ENCODE data around the gene EP400. TPM values are rescaled to one million over a fixed set of nuclear protein-coding genes. Genes with fewer than 3 reads are reported as not detected.

Gene EP400
- total and polyA plus RNA-seq, 2 of the 8 experiments (the other 6 are each of a cell fraction or from before 2014, with no cell fraction given): 13.1 to 69.7 TPM

DNA sequence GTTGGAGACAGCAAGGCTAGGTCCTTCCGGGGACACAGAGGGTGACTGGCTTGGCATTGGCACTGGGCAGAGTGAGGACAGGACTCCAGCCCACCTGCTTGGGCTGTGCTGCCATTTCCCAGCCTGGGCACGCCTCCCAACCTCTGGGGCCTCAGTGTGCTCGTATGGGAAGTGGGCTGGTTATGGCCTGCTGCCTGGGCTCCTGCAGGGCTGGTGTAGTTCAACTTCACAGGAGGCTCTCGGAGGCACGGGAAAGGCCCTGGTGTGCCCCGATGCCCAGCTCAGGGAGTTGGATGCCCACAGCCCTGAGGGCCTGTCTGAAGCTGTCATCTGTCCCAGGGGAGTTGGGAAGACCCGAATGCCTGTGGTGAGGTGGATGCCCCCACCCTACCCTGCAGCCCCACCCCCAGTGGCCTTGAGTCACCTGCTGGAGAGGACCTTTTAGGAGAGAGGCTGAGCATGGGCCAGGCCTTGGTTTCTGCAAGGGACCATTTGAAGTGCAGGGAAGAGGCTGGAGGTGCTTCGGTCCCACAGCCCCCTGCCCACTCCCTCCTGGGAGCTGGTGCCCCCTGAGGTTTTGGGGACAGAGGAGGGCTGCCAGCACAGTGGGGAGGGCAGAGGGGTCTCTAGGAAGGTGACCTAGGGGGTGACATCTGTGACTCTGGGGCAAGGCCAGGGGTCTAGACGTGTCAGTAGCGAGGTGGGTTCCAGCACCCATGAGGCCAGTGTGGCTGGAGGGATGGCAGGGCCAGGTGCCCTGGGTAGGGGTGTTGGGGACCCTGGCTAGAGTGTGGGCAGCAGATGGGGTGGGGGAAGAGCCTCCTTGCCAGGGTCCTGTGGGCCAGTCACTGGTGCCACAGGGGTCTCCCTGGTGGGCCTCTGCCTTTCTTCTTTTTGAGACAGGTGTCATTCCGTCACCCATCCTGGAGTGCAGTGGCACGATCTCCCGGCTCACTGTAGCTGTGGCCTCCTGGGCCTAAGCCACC, 46.2 kb upstream of the EP400 start:
- Histone ChIP-seq H2BK20ac (ENCODE audit: low read length) (no peak overlapping the region), H2BK5ac (ENCODE audit: low read depth, low read length) (peak overlapping the region; percentile 66; the same call in 1 of the 2 replicates), H4K8ac (ENCODE audit: extremely low read depth, insufficient read depth, low read length) (no peak overlapping the region), H3K27me3 (replicated peaks in 1 of 4; ENCODE audit: control insufficient read depth in 3 of 4, extremely low read depth in 1 of 4, insufficient read depth in 3 of 4, low read length in 3 of 4) (no peaks in the 10 kb centered on the region), H4K20me1 (replicated peaks in 1 of 2; ENCODE audit: control insufficient read depth in 1 of 2, insufficient read depth in 2 of 2, low read length in 2 of 2) (peaks cover 10 to 17% of the 10 kb centered on the region in 2 experiments), H2AK5ac (ENCODE audit: low read depth, low read length) (no peak overlapping the region), H3K18ac (ENCODE audit: extremely low read depth, low read length) (no peak overlapping the region), H2BK15ac (ENCODE audit: low read length) (no peak overlapping the region), H3K4me2 (ENCODE audit: insufficient read depth in 1 of 2, low read depth in 2 of 2, low read length in 2 of 2) (no peak overlapping the region), H2BK120ac (replicated peaks; ENCODE audit: low read depth, low read length) (no peak overlapping the region), H2BK12ac (ENCODE audit: low read depth, low read length) (no peak overlapping the region), H3K79me1 (ENCODE audit: low read depth, low read length) (peaks cover 13% of the 10 kb centered on the region), H3K4me3 (ENCODE audit: extremely low read depth in 1 of 4, insufficient read depth in 2 of 4, low read depth in 3 of 4, low read length in 4 of 4) (no peak overlapping the region), H3K4me1 (replicated peaks in 1 of 4; ENCODE audit: control insufficient read depth in 3 of 4, insufficient read depth in 4 of 4, low read length in 3 of 4) (peaks cover 0 to 2% (median 0%) of the 10 kb centered on the region in 4 experiments; a peak in 2 of 7 replicates), H3K23me2 (ENCODE audit: low read depth, low read length) (no peaks in the 10 kb centered on the region), H3K56ac (replicated peaks; ENCODE audit: insufficient read length, low read depth, low read length) (no peak overlapping the region), H3K14ac (ENCODE audit: insufficient read length) (no peak overlapping the region), H3K27ac (ENCODE audit: low read depth, low read length) (no peak overlapping the region), H2AFZ (ENCODE audit: low read length) (no peak overlapping the region), H4K91ac (replicated peaks; ENCODE audit: insufficient read length, low read length) (no peak overlapping the region), H3K23ac (ENCODE audit: insufficient read length) (no peak overlapping the region), H3K4ac (replicated peaks; ENCODE audit: insufficient read length, low read depth, low read length) (no peak overlapping the region), H3K36me3 (ENCODE audit: control insufficient read depth in 2 of 4, insufficient read depth in 4 of 4, low read length in 3 of 4) (peaks cover 0 to 7% (median 0%) of the 10 kb centered on the region in 4 experiments; a peak in 2 of 8 replicates), H4K5ac (ENCODE audit: insufficient read length, low read depth, low read length) (no peak overlapping the region), H3K9ac (replicated peaks in 1 of 4; ENCODE audit: extremely low read depth in 1 of 4, low read depth in 3 of 4, low read length in 3 of 4) (no peak overlapping the region), H3K79me2 (ENCODE audit: control insufficient read depth in 1 of 2, insufficient read depth in 2 of 2, low read length in 2 of 2) (peaks cover 0 to 38% of the 10 kb centered on the region in 2 experiments; a peak in 1 of 4 replicates), H3K9me3 (ENCODE audit: insufficient read depth in 2 of 2, low read depth in 1 of 2, low read length in 1 of 2) (no peaks in the 10 kb centered on the region)
- WGBS, 2 experiments (ENCODE audit: extremely low coverage in 1 of 2, insufficient coverage in 1 of 2, insufficient read length in 1 of 2, insufficient replicate concordance in 2 of 2, low coverage in 1 of 2, low lambda C conversion rate in 2 of 2, missing lambda C conversion rate in 1 of 2): 93% methylated on average over 13 of the region's 13 CpGs; no CpG with 5 or more reads in 1 of the 2 experiments
- FAIRE-seq: no peak
- ChIA-PET POLR2A (ENCODE audit: partially characterized antibody) (interaction anchor here (0.9 to 1.9 kb wide), 4 partner anchors 8 to 1024 kb away, joined by 3 to 7 read pairs (median 4); partner anchors contain the start of gene PUS1), CTCF (ENCODE audit: partially characterized antibody) (interaction anchor here (0.9 to 1.3 kb wide), 2 partner anchors 9 to 268 kb away, joined by 4 to 6 read pairs; no protein-coding TSS in a partner anchor)
- DNase-seq (ENCODE audit: low read depth in 1 of 2, low spot score in 2 of 2): no peak
- TF ChIP-seq SP2 (IDR thresholded peaks at IDR 0.05; ENCODE audit: low read length) (no peak), CTBP2 (IDR thresholded peaks at IDR 0.05; ENCODE audit: borderline replicate concordance, insufficient read depth, insufficient read length, low read length) (no peak), MAFK (IDR thresholded peaks at IDR 0.05; ENCODE audit: low read depth, low read length) (no peak), NRF1 (IDR thresholded peaks at IDR 0.05; ENCODE audit: low read depth, low read length) (no peak), ASH2L (IDR thresholded peaks at IDR 0.05; ENCODE audit: low read length) (no peak), NANOG (IDR thresholded peaks at IDR 0.05; ENCODE audit: insufficient read depth, low read depth, low read length, poor library complexity, severe bottlenecking) (no peak)
- TF ChIP-seq, protein P1, sequence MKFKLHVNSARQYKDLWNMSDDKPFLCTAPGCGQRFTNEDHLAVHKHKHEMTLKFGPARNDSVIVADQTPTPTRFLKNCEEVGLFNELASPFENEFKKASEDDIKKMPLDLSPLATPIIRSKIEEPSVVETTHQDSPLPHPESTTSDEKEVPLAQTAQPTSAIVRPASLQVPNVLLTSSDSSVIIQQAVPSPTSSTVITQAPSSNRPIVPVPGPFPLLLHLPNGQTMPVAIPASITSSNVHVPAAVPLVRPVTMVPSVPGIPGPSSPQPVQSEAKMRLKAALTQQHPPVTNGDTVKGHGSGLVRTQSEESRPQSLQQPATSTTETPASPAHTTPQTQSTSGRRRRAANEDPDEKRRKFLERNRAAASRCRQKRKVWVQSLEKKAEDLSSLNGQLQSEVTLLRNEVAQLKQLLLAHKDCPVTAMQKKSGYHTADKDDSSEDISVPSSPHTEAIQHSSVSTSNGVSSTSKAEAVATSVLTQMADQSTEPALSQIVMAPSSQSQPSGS (IDR thresholded peaks at IDR 0.05; ENCODE audit: low read length): no peak

Data from H1 (cell line).